ENCODE results near the gene NEBL. TPM values are rescaled to one million over a fixed set of nuclear protein-coding genes. Genes with fewer than 3 reads are reported as not detected.

NEBL gene
- total and polyA plus RNA-seq, 2 of the 4 experiments (the other 2 are of a cell fraction): under 0.01 TPM

DNA sequence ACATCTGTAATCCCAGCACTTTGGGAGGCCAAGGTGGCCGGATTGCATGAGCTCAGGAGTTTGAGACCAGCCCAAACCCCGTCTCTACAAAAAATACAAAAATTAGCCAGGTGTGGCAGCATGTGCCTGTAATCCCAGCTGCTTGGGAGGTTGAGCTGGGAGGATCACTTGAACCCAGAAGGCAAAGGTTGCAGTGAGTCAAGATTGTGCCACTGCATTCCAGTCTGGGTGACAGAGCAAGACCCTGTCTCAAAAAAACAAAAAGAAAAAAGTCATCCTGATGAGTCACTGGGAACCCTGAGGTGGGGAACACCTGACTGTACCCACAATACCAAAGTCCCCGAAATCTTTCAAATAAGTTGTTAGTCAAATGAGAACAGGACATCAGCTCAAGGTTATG is 80.0 kb downstream of the NEBL start:
- no peaks in the 10 kb centered on the region for H3K36me3 ChIP-seq (ENCODE audit: control insufficient read depth, insufficient read depth, low read length)
- DNase-seq (no peak), ATAC-seq (ENCODE audit: low read depth) (no peak)
- no peak for TF ChIP-seq SMC3 (IDR thresholded peaks at IDR 0.05; ENCODE audit: low read depth, low read length)
- TF ChIP-seq, protein P1, sequence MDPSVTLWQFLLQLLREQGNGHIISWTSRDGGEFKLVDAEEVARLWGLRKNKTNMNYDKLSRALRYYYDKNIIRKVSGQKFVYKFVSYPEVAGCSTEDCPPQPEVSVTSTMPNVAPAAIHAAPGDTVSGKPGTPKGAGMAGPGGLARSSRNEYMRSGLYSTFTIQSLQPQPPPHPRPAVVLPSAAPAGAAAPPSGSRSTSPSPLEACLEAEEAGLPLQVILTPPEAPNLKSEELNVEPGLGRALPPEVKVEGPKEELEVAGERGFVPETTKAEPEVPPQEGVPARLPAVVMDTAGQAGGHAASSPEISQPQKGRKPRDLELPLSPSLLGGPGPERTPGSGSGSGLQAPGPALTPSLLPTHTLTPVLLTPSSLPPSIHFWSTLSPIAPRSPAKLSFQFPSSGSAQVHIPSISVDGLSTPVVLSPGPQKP (IDR thresholded peaks at IDR 0.05; ENCODE audit: borderline replicate concordance, low read depth, low read length): no peak
- no peak for TF ChIP-seq BHLHE40 (IDR thresholded peaks at IDR 0.05; ENCODE audit: low read depth, low read length)
- no peak for TF ChIP-seq FOS (IDR thresholded peaks at IDR 0.05; ENCODE audit: low read depth, low read length)
- TF ChIP-seq CEBPB (IDR thresholded peaks at IDR 0.05; ENCODE audit: low read depth, low read length): no peak
- TF ChIP-seq, protein P2, sequence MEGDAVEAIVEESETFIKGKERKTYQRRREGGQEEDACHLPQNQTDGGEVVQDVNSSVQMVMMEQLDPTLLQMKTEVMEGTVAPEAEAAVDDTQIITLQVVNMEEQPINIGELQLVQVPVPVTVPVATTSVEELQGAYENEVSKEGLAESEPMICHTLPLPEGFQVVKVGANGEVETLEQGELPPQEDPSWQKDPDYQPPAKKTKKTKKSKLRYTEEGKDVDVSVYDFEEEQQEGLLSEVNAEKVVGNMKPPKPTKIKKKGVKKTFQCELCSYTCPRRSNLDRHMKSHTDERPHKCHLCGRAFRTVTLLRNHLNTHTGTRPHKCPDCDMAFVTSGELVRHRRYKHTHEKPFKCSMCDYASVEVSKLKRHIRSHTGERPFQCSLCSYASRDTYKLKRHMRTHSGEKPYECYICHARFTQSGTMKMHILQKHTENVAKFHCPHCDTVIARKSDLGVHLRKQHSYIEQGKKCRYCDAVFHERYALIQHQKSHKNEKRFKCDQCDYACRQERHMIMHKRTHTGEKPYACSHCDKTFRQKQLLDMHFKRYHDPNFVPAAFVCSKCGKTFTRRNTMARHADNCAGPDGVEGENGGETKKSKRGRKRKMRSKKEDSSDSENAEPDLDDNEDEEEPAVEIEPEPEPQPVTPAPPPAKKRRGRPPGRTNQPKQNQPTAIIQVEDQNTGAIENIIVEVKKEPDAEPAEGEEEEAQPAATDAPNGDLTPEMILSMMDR (conservative IDR thresholded peaks at IDR 0.05; ENCODE audit: low read depth, low read length): no peak
- no peak for TF ChIP-seq MAZ (IDR thresholded peaks at IDR 0.05; ENCODE audit: borderline replicate concordance, low read depth, low read length)
- no peak for TF ChIP-seq MAFK (IDR thresholded peaks at IDR 0.05; ENCODE audit: low read depth, low read length)
- TF ChIP-seq, protein P3, sequence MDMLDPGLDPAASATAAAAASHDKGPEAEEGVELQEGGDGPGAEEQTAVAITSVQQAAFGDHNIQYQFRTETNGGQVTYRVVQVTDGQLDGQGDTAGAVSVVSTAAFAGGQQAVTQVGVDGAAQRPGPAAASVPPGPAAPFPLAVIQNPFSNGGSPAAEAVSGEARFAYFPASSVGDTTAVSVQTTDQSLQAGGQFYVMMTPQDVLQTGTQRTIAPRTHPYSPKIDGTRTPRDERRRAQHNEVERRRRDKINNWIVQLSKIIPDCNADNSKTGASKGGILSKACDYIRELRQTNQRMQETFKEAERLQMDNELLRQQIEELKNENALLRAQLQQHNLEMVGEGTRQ (IDR thresholded peaks at IDR 0.05; ENCODE audit: low read depth, low read length): no peak
- no peak for TF ChIP-seq CHD1 (IDR thresholded peaks at IDR 0.05; ENCODE audit: low read depth, low read length)
- TF ChIP-seq RFX5 (IDR thresholded peaks at IDR 0.05; ENCODE audit: low read depth, low read length): no peak
- no peak overlapping the region for H2AK5ac ChIP-seq (ENCODE audit: low read depth, low read length)
- no peak overlapping the region for H3K18ac ChIP-seq (ENCODE audit: low read depth, low read length)
- intact Hi-C loops (cut with micrococcal nuclease) (no loop called here), dilution Hi-C loops (cut with HindIII; ENCODE audit: low sequenced_read_pairs, unreplicated experiment) (no loop called here), in situ Hi-C loops (cut with MboI; ENCODE audit: low sequenced_read_pairs) (no loop called here)
- no peak overlapping the region for H3K56ac ChIP-seq (ENCODE audit: extremely low read depth, insufficient read depth, low read length)
- no peak overlapping the region for H3K4ac ChIP-seq (ENCODE audit: low read depth, low read length)
- H3K27me3 ChIP-seq (ENCODE audit: control insufficient read depth, insufficient read depth, low read length): no peaks in the 10 kb centered on the region
- CTCF ChIA-PET: no interaction called here
- no peak overlapping the region for H2AFZ ChIP-seq (replicated peaks; ENCODE audit: low read length, poor library complexity)
- H3K27ac ChIP-seq (ENCODE audit: insufficient read depth, low read length): no peak overlapping the region
- POLR2A ChIA-PET (ENCODE audit: unreplicated experiment): no interaction called here
- H3K9me1 ChIP-seq (ENCODE audit: insufficient read depth, low read length): no peaks in the 10 kb centered on the region
- no peak overlapping the region for H3K23ac ChIP-seq (ENCODE audit: low read depth, low read length)
- H4K5ac ChIP-seq (ENCODE audit: low read depth, low read length): no peak overlapping the region
- BruUV-seq (replicated peaks): no TSS peak
- H4K8ac ChIP-seq (ENCODE audit: low read depth in 2 of 2, low read length in 2 of 2): no peak overlapping the region
- no peak overlapping the region for H3K4me2 ChIP-seq (ENCODE audit: low read depth, low read length)
- H3K9ac ChIP-seq (ENCODE audit: low read depth, low read length): no peak overlapping the region
- no peaks in the 10 kb centered on the region for H4K20me1 ChIP-seq (ENCODE audit: insufficient read depth, low read length)
- H3K14ac ChIP-seq (replicated peaks; ENCODE audit: low read depth, low read length): no peak overlapping the region
- no peak overlapping the region for H4K91ac ChIP-seq (ENCODE audit: insufficient read depth, low read depth, low read length)
- H3K79me1 ChIP-seq (ENCODE audit: low read depth in 1 of 2, low read length in 2 of 2): no peaks in the 10 kb centered on the region
- no peak overlapping the region for H2BK5ac ChIP-seq (ENCODE audit: low read depth, low read length, poor library complexity, severe bottlenecking)
- H2AK9ac ChIP-seq (replicated peaks; ENCODE audit: low read depth, low read length, poor library complexity): no peak overlapping the region
- no peak overlapping the region for H2BK20ac ChIP-seq (ENCODE audit: low read depth, low read length)
- no peak overlapping the region for H3K4me3 ChIP-seq (ENCODE audit: insufficient read depth, low read depth, low read length)
- H3K4me1 ChIP-seq (ENCODE audit: control insufficient read depth, insufficient read depth, low read length): no peaks in the 10 kb centered on the region
- WGBS, 2 experiments (ENCODE audit: extremely low coverage in 2 of 2, insufficient read length in 1 of 2): no CpG with 5 or more reads among the region's 3 CpGs
- H2BK120ac ChIP-seq (ENCODE audit: low read depth, low read length): no peak overlapping the region
- H2BK15ac ChIP-seq (ENCODE audit: low read depth, low read length): no peak overlapping the region
- peaks cover 5% of the 10 kb centered on the region for H3K9me3 ChIP-seq (ENCODE audit: control insufficient read depth, insufficient read depth, low read length)

Measured in IMR-90 (cell line).